Gastrocnemius medialis (tissue), 4 donors: Measurements from ENCODE around the gene SH3BP4.

Experiments used
- CTCF ChIP-seq, 5 experiments: fragments of 450-650 bp in 3 of 5; fragments of 200-600 bp in 2 of 5; sonication (generic) in 2 of 5; IDR thresholded peaks in 4 of 5; conservative IDR thresholded peaks in 1 of 5; 1 replicate in 4 of 5; 2 replicates in 1 of 5; pipeline ENCODE4 v1.5.1; 2016 to 2019; ENCODE audit warnings: antibody characterized with exemption in 5 of 5, mild to moderate bottlenecking in 3 of 5, moderate library complexity in 3 of 5
- POLR2A ChIP-seq, 2 donors: fragments of 450-650 bp; IDR thresholded peaks; one replicate each; pipeline ENCODE4 v1.6.1; 2017; ENCODE audit warnings: antibody characterized with exemption in 2 of 2, mild to moderate bottlenecking in 2 of 2, moderate library complexity in 2 of 2

- TF ChIP-seq CTCF (IDR thresholded peaks at IDR 0.05 in 4 of 5, conservative IDR thresholded peaks at IDR 0.05 in 1 of 5) (no peak), POLR2A (IDR thresholded peaks at IDR 0.05) (no peak)
Measured at GRCh38 chr2:235002198-235003095, 50.6 kb downstream of the SH3BP4 start.
